HFFc6 (cell line): ENCODE data around the gene LRRC73. TPM values are rescaled to one million over a fixed set of nuclear protein-coding genes. Genes with fewer than 3 reads are reported as not detected.

Experiments
- DNase-seq: peaks from one replicate; pipeline ENCODE4 v3.0.0-alpha.2; 2018
- H3K27ac Mint-ChIP-seq: 2 replicates; pipeline ENCODE4 v1.8.0; 2020; ENCODE audit warnings: mild to moderate bottlenecking, mixed read lengths
- H3K27me3 Mint-ChIP-seq: 2 replicates; pipeline ENCODE4 v1.8.0; 2021; ENCODE audit warnings: mild to moderate bottlenecking, moderate library complexity, mixed read lengths; ENCODE audit not compliant: insufficient read depth
- H3K36me3 Mint-ChIP-seq: 2 replicates; pipeline ENCODE4 v1.8.0; 2021; ENCODE audit warnings: low read depth, mixed read lengths
- H3K4me1 Mint-ChIP-seq: 2 replicates; pipeline ENCODE4 v1.8.0; 2020; ENCODE audit warnings: low read depth, mixed read lengths
- H3K4me3 Mint-ChIP-seq: 2 replicates; pipeline ENCODE4 v1.8.0; 2020; ENCODE audit warnings: mild to moderate bottlenecking, moderate library complexity, mixed read lengths
- H3K9me3 Mint-ChIP-seq: 2 replicates; pipeline ENCODE4 v1.8.0; 2020; ENCODE audit warnings: mild to moderate bottlenecking, mixed read lengths
- total RNA-seq, 6 experiments: library from RNA; stranded (reverse); fragmentation: NEBNext Ultra II Directional; extraction: Animal tissue kit (Norgen Biotek cat#: 25700); gene quantifications; 2 replicates in 1 of 6; 3 replicates in 5 of 6; pipeline ENCODE4 v1.2.3, GENCODE V29; 2021
- TF ChIP-seq, protein P1 (sequence below): fragments of 200-600 bp; sonication (generic); IDR thresholded peaks from 2 replicates; pipeline ENCODE4 v1.5.0; 2021; ENCODE audit warnings: antibody characterized with exemption, mild to moderate bottlenecking

Gene LRRC73
- total RNA-seq, 6 experiments from 2014 or later: 0.75 to 1.7 (median 0.90) TPM

DNA sequence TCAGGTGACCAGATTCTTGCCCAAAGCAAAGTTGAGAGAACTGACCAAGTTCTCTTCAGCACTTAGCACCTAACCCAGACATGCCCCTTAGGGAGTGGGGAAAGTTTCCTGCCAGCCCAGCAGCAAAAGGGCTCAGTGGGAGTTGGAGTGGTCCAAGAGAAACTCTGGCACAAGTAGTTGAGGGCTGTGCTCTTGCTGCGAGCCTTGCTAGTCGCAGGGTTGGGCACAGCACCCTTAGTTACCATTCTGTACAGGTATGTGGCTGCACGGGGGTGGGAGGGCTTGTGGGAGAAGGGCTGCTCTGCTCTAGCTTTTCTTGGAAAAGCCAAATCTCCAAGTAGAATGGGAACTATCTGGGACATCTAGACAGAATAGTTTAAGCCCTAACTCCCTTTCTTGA is 13.1 kb upstream of the LRRC73 start:
- Mint-ChIP-seq H3K4me3 (no peak overlapping the region), H3K9me3 (no peaks in the 10 kb centered on the region), H3K27ac (no peak overlapping the region), H3K27me3 (no peaks in the 10 kb centered on the region; the same call in 1 of the 2 replicates), H3K4me1 (no peaks in the 10 kb centered on the region), H3K36me3 (peaks cover 37% of the 10 kb centered on the region)
- no peak for DNase-seq
- TF ChIP-seq, protein P1, sequence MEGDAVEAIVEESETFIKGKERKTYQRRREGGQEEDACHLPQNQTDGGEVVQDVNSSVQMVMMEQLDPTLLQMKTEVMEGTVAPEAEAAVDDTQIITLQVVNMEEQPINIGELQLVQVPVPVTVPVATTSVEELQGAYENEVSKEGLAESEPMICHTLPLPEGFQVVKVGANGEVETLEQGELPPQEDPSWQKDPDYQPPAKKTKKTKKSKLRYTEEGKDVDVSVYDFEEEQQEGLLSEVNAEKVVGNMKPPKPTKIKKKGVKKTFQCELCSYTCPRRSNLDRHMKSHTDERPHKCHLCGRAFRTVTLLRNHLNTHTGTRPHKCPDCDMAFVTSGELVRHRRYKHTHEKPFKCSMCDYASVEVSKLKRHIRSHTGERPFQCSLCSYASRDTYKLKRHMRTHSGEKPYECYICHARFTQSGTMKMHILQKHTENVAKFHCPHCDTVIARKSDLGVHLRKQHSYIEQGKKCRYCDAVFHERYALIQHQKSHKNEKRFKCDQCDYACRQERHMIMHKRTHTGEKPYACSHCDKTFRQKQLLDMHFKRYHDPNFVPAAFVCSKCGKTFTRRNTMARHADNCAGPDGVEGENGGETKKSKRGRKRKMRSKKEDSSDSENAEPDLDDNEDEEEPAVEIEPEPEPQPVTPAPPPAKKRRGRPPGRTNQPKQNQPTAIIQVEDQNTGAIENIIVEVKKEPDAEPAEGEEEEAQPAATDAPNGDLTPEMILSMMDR: no peak

DNA sequence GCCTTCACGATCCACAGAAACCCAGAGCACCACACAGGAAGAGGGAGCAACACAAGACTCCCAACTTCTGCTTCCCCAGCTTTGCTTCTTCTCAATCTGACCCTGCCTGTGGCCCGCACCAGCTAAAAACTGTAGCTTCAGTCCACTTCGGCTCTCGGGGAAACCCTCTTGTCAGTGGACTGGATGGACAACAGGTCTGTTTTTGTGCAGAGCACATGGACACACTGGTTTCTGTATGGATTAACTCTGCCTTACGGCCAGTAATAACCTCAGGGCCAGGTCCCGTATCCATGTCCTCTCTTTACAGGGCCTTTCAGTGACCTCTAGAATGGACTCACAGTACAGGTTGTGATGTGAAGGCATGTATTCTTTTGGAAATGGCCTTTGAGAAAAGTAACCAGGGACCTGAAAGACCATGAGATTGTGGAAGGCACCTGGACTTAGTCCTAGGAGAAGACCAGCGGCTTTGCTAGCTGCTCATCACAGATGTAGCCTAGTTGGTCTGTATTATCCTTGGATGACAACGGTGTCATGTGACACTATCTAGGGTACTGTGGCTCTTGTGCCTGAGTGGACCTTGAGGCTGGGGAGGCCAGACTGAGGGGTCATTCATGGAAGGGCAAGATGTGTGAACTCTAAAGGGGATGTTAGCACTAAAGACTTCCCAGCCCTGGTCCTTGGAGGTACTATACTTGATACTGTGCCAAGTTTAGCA is 12.6 kb upstream of the LRRC73 start:
- no peaks in the 10 kb centered on the region for H3K9me3 Mint-ChIP-seq
- no peak for DNase-seq
- H3K4me1 Mint-ChIP-seq: no peaks in the 10 kb centered on the region
- TF ChIP-seq, protein P1: no peak
- H3K27ac Mint-ChIP-seq: no peak overlapping the region
- no peak overlapping the region for H3K4me3 Mint-ChIP-seq
- H3K27me3 Mint-ChIP-seq: no peaks in the 10 kb centered on the region; the same call in 1 of the 2 replicates
- peaks cover 34% of the 10 kb centered on the region for H3K36me3 Mint-ChIP-seq

DNA sequence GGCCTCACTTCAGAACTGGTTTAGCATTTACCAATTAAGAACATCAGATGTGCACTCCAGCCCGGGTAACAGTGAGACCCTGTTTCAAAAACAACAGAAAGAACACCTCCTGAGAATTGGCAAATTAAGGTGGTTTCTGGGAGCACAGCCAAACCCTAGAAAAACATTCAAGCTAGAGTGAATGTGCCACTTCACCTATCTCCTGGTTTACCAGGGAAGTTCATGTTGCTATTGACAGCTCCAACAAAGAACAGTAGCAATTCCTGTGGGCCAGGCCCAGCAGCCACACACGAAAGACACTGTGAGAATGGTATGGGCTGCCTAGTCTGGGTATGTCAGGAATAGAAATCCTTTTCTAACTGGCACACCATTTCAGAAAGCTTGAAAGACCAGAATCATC is 11.7 kb upstream of the LRRC73 start:
- peaks cover 26% of the 10 kb centered on the region for H3K36me3 Mint-ChIP-seq
- H3K4me3 Mint-ChIP-seq: no peak overlapping the region
- TF ChIP-seq, protein P1: no peak
- no peaks in the 10 kb centered on the region for H3K9me3 Mint-ChIP-seq
- H3K27ac Mint-ChIP-seq: no peak overlapping the region
- no peaks in the 10 kb centered on the region for H3K4me1 Mint-ChIP-seq
- H3K27me3 Mint-ChIP-seq: no peaks in the 10 kb centered on the region; the same call in 1 of the 2 replicates
- no peak for DNase-seq

DNA sequence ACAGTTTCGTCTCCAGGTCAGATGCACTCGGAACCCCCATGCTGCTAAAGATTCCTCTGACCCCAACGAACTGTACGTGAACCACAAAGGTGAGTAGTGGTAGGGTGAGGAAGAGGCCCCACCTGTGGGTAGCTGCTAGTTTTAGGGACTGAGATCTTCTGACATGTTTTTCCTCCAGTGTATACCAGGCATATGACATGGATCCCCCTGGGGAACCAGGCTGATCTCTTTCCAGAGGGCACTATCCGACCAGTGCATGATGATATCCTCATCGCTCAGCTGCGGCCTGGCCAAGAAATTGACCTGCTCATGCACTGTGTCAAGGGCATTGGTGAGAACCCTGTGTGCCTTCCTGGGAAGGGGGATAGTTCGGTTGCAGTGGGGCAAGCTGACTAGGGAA is 10.0 kb upstream of the LRRC73 start:
- Mint-ChIP-seq H3K27me3 (no peaks in the 10 kb centered on the region), H3K4me1 (peaks cover 13% of the 10 kb centered on the region), H3K27ac (no peak overlapping the region), H3K36me3 (peaks cover 34% of the 10 kb centered on the region), H3K9me3 (no peaks in the 10 kb centered on the region), H3K4me3 (no peak overlapping the region)
- DNase-seq: no peak
- TF ChIP-seq, protein P1: no peak

DNA sequence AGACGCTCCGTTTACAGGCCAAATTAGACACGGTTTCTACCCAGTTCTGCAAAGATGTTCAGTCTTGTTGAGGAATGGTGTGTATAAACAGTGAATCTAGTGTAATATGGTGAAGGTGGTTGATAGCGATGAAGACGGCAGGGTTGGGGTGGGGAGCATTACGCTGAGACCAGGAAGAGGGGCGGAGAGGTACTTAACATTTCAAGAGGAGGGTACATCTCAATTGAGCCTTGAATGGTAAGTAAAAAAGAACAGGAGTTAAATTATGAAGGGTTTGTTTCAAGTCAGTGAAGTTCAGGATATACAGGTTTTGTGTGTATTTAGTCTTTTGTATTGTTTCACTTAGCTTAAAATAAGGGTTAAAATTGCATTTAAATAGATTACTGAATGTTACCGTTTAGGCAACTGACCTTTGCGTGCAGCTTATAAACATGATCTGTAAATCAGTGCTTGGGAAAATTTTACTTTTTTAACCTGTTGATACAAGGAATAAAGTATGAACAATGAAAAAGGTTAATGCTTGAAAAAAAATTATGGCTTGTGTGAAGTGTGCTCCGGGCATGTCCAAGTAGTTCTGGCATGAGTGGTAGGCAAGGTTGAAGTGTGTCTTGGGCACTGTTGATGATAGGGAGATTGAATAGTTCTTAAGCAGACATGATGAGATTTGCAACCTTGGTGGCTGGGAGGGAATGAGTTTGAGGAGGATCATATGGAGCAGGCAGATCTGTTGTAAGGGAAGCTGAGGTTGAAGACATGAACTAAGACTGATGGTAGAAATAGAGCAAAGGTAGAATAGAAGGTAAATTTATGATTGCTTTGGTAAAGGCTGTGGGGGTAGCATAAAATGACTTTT is 7.6 kb upstream of the LRRC73 start:
- Mint-ChIP-seq H3K4me3 (no peak overlapping the region), H3K27ac (no peak overlapping the region), H3K9me3 (no peaks in the 10 kb centered on the region), H3K4me1 (peaks cover 24% of the 10 kb centered on the region), H3K36me3 (peaks cover 16% of the 10 kb centered on the region), H3K27me3 (no peaks in the 10 kb centered on the region)
- DNase-seq: peak; percentile 39
- TF ChIP-seq, protein P1: no peak
